Measurements from ENCODE around the gene SLA2. TPM values are rescaled to one million over a fixed set of nuclear protein-coding genes. Genes with fewer than 3 reads are reported as not detected.
"Not testable (repeated sequence)": the region's sequence is repeated elsewhere in the genome, so short reads cannot be mapped to it uniquely, and the experiment has no call there.

Gene SLA2
- total and polyA plus RNA-seq, 2 experiments from 2014 or later = not detected

- Histone ChIP-seq H3K9me2 (ENCODE audit: insufficient read depth) (no peaks in the 10 kb centered on the region), H3K4me2 (ENCODE audit: unreplicated experiment) (no peak overlapping the region), H3K36me3 (ENCODE audit: low read depth) (no peaks in the 10 kb centered on the region), H3K27ac (no peak overlapping the region), H3K9me3 (ENCODE audit: low read depth) (no peaks in the 10 kb centered on the region), H4K20me1 (ENCODE audit: insufficient read depth) (no peaks in the 10 kb centered on the region), H3K27me3 (replicated peaks; ENCODE audit: insufficient read depth) (no peaks in the 10 kb centered on the region), H3K4me1 (ENCODE audit: insufficient read depth) (no peaks in the 10 kb centered on the region), H3K9ac (no peak overlapping the region), H3K79me2 (ENCODE audit: insufficient read depth) (no peaks in the 10 kb centered on the region), H3K4me3 (no peak overlapping the region), H2AFZ (no peak overlapping the region), H3F3A (ENCODE audit: insufficient read depth) (no peaks in the 10 kb centered on the region)
- no peak for DNase-seq
- WGBS, 2 experiments (ENCODE audit: low coverage in 1 of 2, low lambda C conversion rate in 2 of 2, missing lambda C conversion rate in 2 of 2) = 86 to 88% methylated on average over 6 to 7 of the region's 7 CpGs
- TF ChIP-seq EZH2 (IDR thresholded peaks at IDR 0.05; ENCODE audit: insufficient read depth, poor library complexity, severe bottlenecking) = no peak
- TF ChIP-seq EZH2phosphoT487 (IDR thresholded peaks at IDR 0.05; ENCODE audit: insufficient read depth, low read depth) = no peak
- in situ Hi-C loops (cut with MboI) = no loop called here
These were observed 643 bp downstream of the SLA2 start for GRCh38 chr20:36645353-36645752.

- no peaks in the 10 kb centered on the region for H4K20me1 ChIP-seq (ENCODE audit: insufficient read depth)
- no peak for TF ChIP-seq EZH2 (IDR thresholded peaks at IDR 0.05; ENCODE audit: insufficient read depth, poor library complexity, severe bottlenecking)
- no peak for TF ChIP-seq EZH2phosphoT487 (IDR thresholded peaks at IDR 0.05; ENCODE audit: insufficient read depth, low read depth)
- H3K9ac ChIP-seq = no peak overlapping the region
- no peaks in the 10 kb centered on the region for H3K9me3 ChIP-seq (ENCODE audit: low read depth)
- H3K9me2 ChIP-seq (ENCODE audit: insufficient read depth) = no peaks in the 10 kb centered on the region
- no peak overlapping the region for H2AFZ ChIP-seq
- DNase-seq = peak; percentile 65
- no peaks in the 10 kb centered on the region for H3K36me3 ChIP-seq (ENCODE audit: low read depth)
- no peak overlapping the region for H3K4me2 ChIP-seq (ENCODE audit: unreplicated experiment)
- H3K27me3 ChIP-seq (replicated peaks; ENCODE audit: insufficient read depth) = no peaks in the 10 kb centered on the region
- H3K4me3 ChIP-seq = no peak overlapping the region
- H3K4me1 ChIP-seq (ENCODE audit: insufficient read depth) = no peaks in the 10 kb centered on the region
- no peaks in the 10 kb centered on the region for H3F3A ChIP-seq (ENCODE audit: insufficient read depth)
- in situ Hi-C loops (cut with MboI) = no loop called here
- no peaks in the 10 kb centered on the region for H3K79me2 ChIP-seq (ENCODE audit: insufficient read depth)
- WGBS, 2 experiments (ENCODE audit: low coverage in 1 of 2, low lambda C conversion rate in 2 of 2, missing lambda C conversion rate in 2 of 2) = 9% methylated on average over 7 of the region's 7 CpGs
- no peak overlapping the region for H3K27ac ChIP-seq
These were observed 1.3 kb downstream of the SLA2 start for GRCh38 chr20:36644706-36645095.

GRCh38 chr20:36644032-36644705 is 1.8 kb downstream of the SLA2 start:
- H3K79me2 ChIP-seq (ENCODE audit: insufficient read depth) = no peaks in the 10 kb centered on the region
- H3K9me2 ChIP-seq (ENCODE audit: insufficient read depth) = no peaks in the 10 kb centered on the region
- no peaks in the 10 kb centered on the region for H4K20me1 ChIP-seq (ENCODE audit: insufficient read depth)
- H3F3A ChIP-seq (ENCODE audit: insufficient read depth) = no peaks in the 10 kb centered on the region
- H3K9me3 ChIP-seq (ENCODE audit: low read depth) = no peaks in the 10 kb centered on the region
- no peak overlapping the region for H3K4me2 ChIP-seq (ENCODE audit: unreplicated experiment)
- H3K36me3 ChIP-seq (ENCODE audit: low read depth) = no peaks in the 10 kb centered on the region
- TF ChIP-seq EZH2phosphoT487 (IDR thresholded peaks at IDR 0.05; ENCODE audit: insufficient read depth, low read depth) (no peak), EZH2 (IDR thresholded peaks at IDR 0.05; ENCODE audit: insufficient read depth, poor library complexity, severe bottlenecking) (no peak)
- in situ Hi-C loops (cut with MboI) = no loop called here
- DNase-seq = no peak
- H3K4me3 ChIP-seq = no peak overlapping the region
- WGBS, 2 experiments (ENCODE audit: low coverage in 1 of 2, low lambda C conversion rate in 2 of 2, missing lambda C conversion rate in 2 of 2) = 58 to 69% methylated on average over 5 of the region's 5 CpGs
- H3K27me3 ChIP-seq (replicated peaks; ENCODE audit: insufficient read depth) = no peaks in the 10 kb centered on the region
- H2AFZ ChIP-seq = no peak overlapping the region
- H3K9ac ChIP-seq = no peak overlapping the region
- no peak overlapping the region for H3K27ac ChIP-seq
- no peaks in the 10 kb centered on the region for H3K4me1 ChIP-seq (ENCODE audit: insufficient read depth)

GRCh38 chr20:36642136-36642535 is 3.9 kb downstream of the SLA2 start:
- Histone ChIP-seq H3K4me2 (ENCODE audit: unreplicated experiment) (no peak overlapping the region), H2AFZ (no peak overlapping the region), H3K9me3 (ENCODE audit: low read depth) (no peaks in the 10 kb centered on the region), H4K20me1 (ENCODE audit: insufficient read depth) (no peaks in the 10 kb centered on the region), H3F3A (ENCODE audit: insufficient read depth) (no peaks in the 10 kb centered on the region), H3K9me2 (ENCODE audit: insufficient read depth) (no peaks in the 10 kb centered on the region), H3K27ac (no peak overlapping the region), H3K36me3 (ENCODE audit: low read depth) (no peaks in the 10 kb centered on the region), H3K9ac (no peak overlapping the region), H3K79me2 (ENCODE audit: insufficient read depth) (no peaks in the 10 kb centered on the region), H3K27me3 (replicated peaks; ENCODE audit: insufficient read depth) (no peaks in the 10 kb centered on the region), H3K4me3 (no peak overlapping the region), H3K4me1 (ENCODE audit: insufficient read depth) (no peaks in the 10 kb centered on the region)
- TF ChIP-seq EZH2 (IDR thresholded peaks at IDR 0.05; ENCODE audit: insufficient read depth, poor library complexity, severe bottlenecking) (no peak), EZH2phosphoT487 (IDR thresholded peaks at IDR 0.05; ENCODE audit: insufficient read depth, low read depth) (no peak)
- no peak for DNase-seq
- 86 to 89% methylated on average over 6 of the region's 6 CpGs for WGBS, 2 experiments (ENCODE audit: low coverage in 1 of 2, low lambda C conversion rate in 2 of 2, missing lambda C conversion rate in 2 of 2)
- in situ Hi-C loops (cut with MboI) = no loop called here

- in situ Hi-C loops (cut with MboI) = no loop called here
These were observed 4.5 kb downstream of the SLA2 start for GRCh38 chr20:36641506-36641843.

DNA sequence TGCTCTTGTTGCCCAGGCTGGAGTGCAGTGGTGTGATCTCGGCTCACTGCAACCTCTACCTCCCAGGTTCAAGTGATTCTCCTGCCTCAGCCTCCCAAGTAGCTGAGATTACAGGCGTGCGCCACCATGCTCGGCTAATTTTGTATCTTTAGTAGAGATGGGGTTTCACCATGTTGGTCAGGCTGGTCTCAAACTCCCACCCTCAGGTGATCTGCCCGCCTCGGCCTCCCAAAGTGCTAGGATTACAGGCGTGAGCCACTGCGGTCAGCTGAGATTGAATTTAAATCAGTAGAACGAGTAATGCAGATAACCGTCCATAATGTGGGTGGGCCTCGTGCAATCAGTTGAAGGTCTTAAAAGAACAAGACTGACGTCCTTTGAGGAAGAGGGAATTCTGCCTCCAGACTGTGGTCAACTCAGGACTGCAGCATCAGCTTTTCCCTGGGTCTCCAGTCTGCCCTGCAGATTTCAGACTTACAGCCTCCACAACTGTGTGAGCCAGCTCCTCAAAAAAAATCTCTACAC is 7.1 kb downstream of the SLA2 start:
- H2AFZ ChIP-seq; H3K9ac ChIP-seq; H3K4me2 ChIP-seq (ENCODE audit: unreplicated experiment); in situ Hi-C loops (cut with MboI); H3K9me2 ChIP-seq (ENCODE audit: insufficient read depth); H3F3A ChIP-seq (ENCODE audit: insufficient read depth); H3K27ac ChIP-seq; H3K36me3 ChIP-seq (ENCODE audit: low read depth); H3K4me3 ChIP-seq; H3K9me3 ChIP-seq (ENCODE audit: low read depth); H4K20me1 ChIP-seq (ENCODE audit: insufficient read depth); H3K79me2 ChIP-seq (ENCODE audit: insufficient read depth); DNase-seq; H3K4me1 ChIP-seq (ENCODE audit: insufficient read depth); H3K27me3 ChIP-seq (replicated peaks; ENCODE audit: insufficient read depth): not testable (repeated sequence)
- WGBS, 2 experiments (ENCODE audit: low coverage in 1 of 2, low lambda C conversion rate in 2 of 2, missing lambda C conversion rate in 2 of 2) = 85 to 89% methylated on average over 12 of the region's 12 CpGs

More at GRCh38 chr20:36641506-36641843, 4.5 kb downstream of the SLA2 start:
- no peak overlapping the region for H3K27ac ChIP-seq
- no peak overlapping the region for H3K4me2 ChIP-seq (ENCODE audit: unreplicated experiment)
- 86% methylated on average over 3 of the region's 3 CpGs for WGBS, 2 experiments (ENCODE audit: low coverage in 1 of 2, low lambda C conversion rate in 2 of 2, missing lambda C conversion rate in 2 of 2)
- no peak overlapping the region for H3K4me3 ChIP-seq
- no peak for DNase-seq
- no peaks in the 10 kb centered on the region for H3K79me2 ChIP-seq (ENCODE audit: insufficient read depth)
- no peaks in the 10 kb centered on the region for H3K27me3 ChIP-seq (replicated peaks; ENCODE audit: insufficient read depth)
- no peaks in the 10 kb centered on the region for H3K9me2 ChIP-seq (ENCODE audit: insufficient read depth)
- H3K36me3 ChIP-seq (ENCODE audit: low read depth) = no peaks in the 10 kb centered on the region
- no peaks in the 10 kb centered on the region for H3F3A ChIP-seq (ENCODE audit: insufficient read depth)
- no peaks in the 10 kb centered on the region for H4K20me1 ChIP-seq (ENCODE audit: insufficient read depth)
- no peaks in the 10 kb centered on the region for H3K9me3 ChIP-seq (ENCODE audit: low read depth)
- TF ChIP-seq EZH2phosphoT487 (IDR thresholded peaks at IDR 0.05; ENCODE audit: insufficient read depth, low read depth) (no peak), EZH2 (IDR thresholded peaks at IDR 0.05; ENCODE audit: insufficient read depth, poor library complexity, severe bottlenecking) (no peak)
- no peak overlapping the region for H3K9ac ChIP-seq
- no peak overlapping the region for H2AFZ ChIP-seq
- no peaks in the 10 kb centered on the region for H3K4me1 ChIP-seq (ENCODE audit: insufficient read depth)

Data from GM23248 (cell line).